B cell (primary cell): ENCODE results near the gene PROC. TPM values are rescaled to one million over a fixed set of nuclear protein-coding genes. Genes with fewer than 3 reads are reported as not detected.

Experiments used
- ATAC-seq: fragments of 200-7000 bp; cut with Tn5 transposase; one replicate; pipeline ENCODE4 v1.10.0; 2021; ENCODE audit warnings: low read depth, mild to moderate bottlenecking, moderate number of reproducible peaks, moderate library complexity
- CTCF ChIA-PET: fragments of 350-600 bp; sonication (Branson Sonifier 250); formaldehyde crosslinking; loops from one replicate; lab custom pipeline; 2021; ENCODE audit warnings: antibody characterized with exemption, inconsistent platforms; lab: Charles Lee
- POLR2A ChIA-PET: fragments of 350-600 bp; sonication (Branson Sonifier 250); formaldehyde crosslinking; loops from one replicate; lab custom pipeline; 2021; ENCODE audit warnings: antibody characterized with exemption; lab: Charles Lee
- DNase-seq: peaks from one replicate; pipeline ENCODE4 v3.0.0; 2013
- H2AFZ ChIP-seq: 2 replicates; pipeline ENCODE4 v1.6.1; 2012; ENCODE audit warnings: mild to moderate bottlenecking, low read depth, low read length; ENCODE audit not compliant: insufficient read depth, poor library complexity, severe bottlenecking
- H3K27ac ChIP-seq, 2 donors: 1 replicate in 1 of 2; 2 replicates in 1 of 2; pipeline ENCODE4 v1.5.1; 2012 to 2013; ENCODE audit warnings: low read length in 2 of 2, mild to moderate bottlenecking in 2 of 2, moderate library complexity in 1 of 2
- H3K27me3 ChIP-seq, 4 experiments: fragments of 200-600 bp in 1 of 4; sonication (generic) in 1 of 4; replicated peaks in 1 of 4; 1 replicate in 2 of 4; 2 replicates in 2 of 4; pipeline versions ENCODE4 v1.6.1 to v1.7.0; 2013 to 2016; ENCODE audit warnings: low read length in 3 of 4, mild to moderate bottlenecking in 2 of 4, mixed read lengths in 1 of 4, moderate library complexity in 1 of 4; ENCODE audit not compliant: insufficient read depth in 4 of 4, control insufficient read depth in 3 of 4; ENCODE audit errors: control extremely low read depth in 1 of 4
- H3K36me3 ChIP-seq, 2 experiments: replicated peaks in 1 of 2; 1 replicate in 1 of 2; 2 replicates in 1 of 2; pipeline versions ENCODE4 v1.6.1 to v1.7.1; 2013; ENCODE audit warnings: low read length in 1 of 2; ENCODE audit not compliant: insufficient read depth in 2 of 2, control insufficient read depth in 1 of 2; ENCODE audit errors: control extremely low read depth in 1 of 2, extremely low read depth in 1 of 2
- H3K4me1 ChIP-seq, 2 donors: fragments of 200-600 bp in 1 of 2; sonication (generic) in 1 of 2; 1 replicate in 1 of 2; 2 replicates in 1 of 2; pipeline versions ENCODE4 v1.5.1 to v1.6.1; 2013 to 2017; ENCODE audit warnings: low read length in 2 of 2; ENCODE audit not compliant: control insufficient read depth in 2 of 2, insufficient read depth in 2 of 2
- H3K4me2 ChIP-seq: replicated peaks from 2 replicates; pipeline ENCODE3; 2012; ENCODE audit warnings: mild to moderate bottlenecking, low read depth, low read length; ENCODE audit not compliant: poor library complexity, severe bottlenecking
- H3K4me3 ChIP-seq, 5 experiments: fragments of 200-600 bp in 1 of 5; sonication (generic) in 1 of 5; 1 replicate in 3 of 5; 2 replicates in 2 of 5; pipeline versions ENCODE4 v1.5.1 to v1.7.0; 2011 to 2016; ENCODE audit warnings: low read length in 4 of 5, mild to moderate bottlenecking in 4 of 5, low read depth in 2 of 5, control low read depth in 1 of 5, moderate library complexity in 1 of 5; ENCODE audit not compliant: insufficient read depth in 1 of 5; ENCODE audit errors: control extremely low read depth in 1 of 5, extremely low read depth in 1 of 5
- H3K79me2 ChIP-seq: fragments of 200-600 bp; sonication (generic); one replicate; pipeline ENCODE4 v1.6.0; 2016; ENCODE audit warnings: low read length; ENCODE audit not compliant: control insufficient read depth, insufficient read depth
- H3K9ac ChIP-seq: fragments of 200-600 bp; sonication (generic); 2 replicates; pipeline ENCODE4 v1.6.1; 2017; ENCODE audit warnings: mild to moderate bottlenecking, low read length, moderate library complexity
- H3K9me3 ChIP-seq, 3 donors: one replicate each; pipeline versions ENCODE4 v1.6.1 to v1.7.1; 2013; ENCODE audit warnings: low read length in 2 of 3; ENCODE audit not compliant: control insufficient read depth in 2 of 3, insufficient read depth in 1 of 3; ENCODE audit errors: control extremely low read depth in 1 of 3
- H4K20me1 ChIP-seq: 2 replicates; pipeline ENCODE4 v1.6.0; 2012; ENCODE audit warnings: mild to moderate bottlenecking, low read length; ENCODE audit not compliant: insufficient read depth, control insufficient read depth, poor library complexity, severe bottlenecking
- H3K27ac Mint-ChIP-seq: one replicate; pipeline ENCODE4 v1.8.0; 2021; ENCODE audit warnings: mixed read lengths
- H3K27me3 Mint-ChIP-seq: one replicate; pipeline ENCODE4 v1.8.0; 2021; ENCODE audit warnings: mixed read lengths
- H3K4me1 Mint-ChIP-seq: one replicate; pipeline ENCODE4 v1.8.0; 2021; ENCODE audit warnings: mixed read lengths
- H3K4me3 Mint-ChIP-seq: one replicate; pipeline ENCODE4 v1.8.0; 2021; ENCODE audit warnings: mixed read lengths
- H3K9me3 Mint-ChIP-seq: one replicate; pipeline ENCODE4 v1.8.0; 2022; ENCODE audit warnings: mixed read lengths; ENCODE audit not compliant: insufficient read depth
- CTCF ChIP-seq: fragments of 200-600 bp; IDR thresholded peaks from one replicate; pipeline ENCODE4 v1.8.0; 2022; ENCODE audit warnings: antibody characterized with exemption, mild to moderate bottlenecking
- EZH2 ChIP-seq: IDR thresholded peaks from 2 replicates; pipeline ENCODE4 v1.6.1; 2012; ENCODE audit warnings: borderline replicate concordance, low read depth, mild to moderate bottlenecking, moderate library complexity, low read length; ENCODE audit not compliant: insufficient read depth, poor library complexity, severe bottlenecking
- WGBS: methylation state at CpG from one replicate; pipeline ENCODE4 v1.1.5; 2013; ENCODE audit warnings: missing lambda C conversion rate; ENCODE audit not compliant: insufficient coverage; 5-methylcytosine and 5-hydroxymethylcytosine counted together
- intact Hi-C: fragments of 100-400 bp; cut with micrococcal nuclease; formaldehyde crosslinking; loops from one replicate; pipeline ENCODE4 v1.10.0; 2022
- polyA plus RNA-seq: library from polyadenylated mRNA; depleted of rRNA; stranded (reverse); fragments of >200 nt; gene quantifications from 2 replicates; pipeline ENCODE4 v1.2.3, GENCODE V29; 2012
- total RNA-seq, 2 donors: library from RNA; stranded (reverse); fragments of 120-200 nt in 1 of 2; gene quantifications; 1 replicate in 1 of 2; 2 replicates in 1 of 2; pipeline versions ENCODE4 v1.2.3 to v1.2.4, GENCODE V29; 2013 to 2022

Gene PROC
- total and polyA plus RNA-seq, 2 donors (not counting 1 experiment from before 2014, with no cell fraction given) = 0.40 TPM; not detected in 1

DNA sequence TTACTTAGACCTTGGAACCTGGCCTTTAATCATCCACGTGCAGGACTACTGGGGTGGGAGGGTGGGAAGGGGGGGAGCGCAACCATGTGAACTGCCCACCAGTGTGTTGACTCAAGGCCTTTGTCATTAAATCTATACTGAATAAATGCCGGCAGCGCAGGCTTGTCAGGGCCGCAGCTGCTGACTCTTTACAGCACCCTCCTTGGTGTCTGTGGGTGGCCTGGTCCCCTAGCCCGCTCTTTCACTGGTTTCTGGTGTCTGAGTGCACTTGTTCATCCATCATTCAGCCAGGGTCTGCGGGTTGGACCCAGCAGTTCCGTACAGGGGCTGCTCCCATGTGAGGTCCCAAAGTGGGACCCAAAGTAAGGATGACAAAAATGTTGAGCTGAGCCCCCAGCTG lies 42.0 kb upstream of the PROC start:
- Histone ChIP-seq H3K27me3 (no peaks in the 10 kb centered on the region), H4K20me1 (peaks cover 83% of the 10 kb centered on the region), H3K36me3 (peaks cover 0 to 4% of the 10 kb centered on the region in 2 experiments), H3K9me3 (peaks cover 4 to 26% (median 22%) of the 10 kb centered on the region in 3 donors), H3K79me2 (peaks cover 98% of the 10 kb centered on the region), H3K9ac (no peak overlapping the region), H2AFZ (no peak overlapping the region), H3K4me2 (no peak overlapping the region), H3K4me1 (peaks cover 3 to 11% of the 10 kb centered on the region in 2 donors), H3K4me3 (no peak overlapping the region), H3K27ac (no peak overlapping the region)
- DNase-seq (no peak), ATAC-seq (no peak)
- WGBS = 98% methylated on average over 6 of the region's 8 CpGs
- CTCF ChIA-PET = no interaction called here
- Mint-ChIP-seq H3K9me3 (peaks cover 13% of the 10 kb centered on the region), H3K27ac (no peak overlapping the region), H3K27me3 (no peaks in the 10 kb centered on the region), H3K4me3 (no peak overlapping the region), H3K4me1 (peaks cover 50% of the 10 kb centered on the region)
- TF ChIP-seq CTCF = no peak
- TF ChIP-seq EZH2 = no peak
- POLR2A ChIA-PET = interaction anchor here (0.8 kb wide), 1 partner anchor 11 kb away, joined by 3 read pairs; the partner anchor contains the start of gene MAP3K2
- intact Hi-C loops = no loop called here

- ATAC-seq (no peak), DNase-seq (no peak)
- no peak for TF ChIP-seq EZH2
- TF ChIP-seq CTCF = no peak
- peaks cover 3 to 14% of the 10 kb centered on the region in 2 donors for H3K4me1 ChIP-seq
- H3K4me3 Mint-ChIP-seq = no peak overlapping the region
- H3K27ac ChIP-seq = no peak overlapping the region
- ChIA-PET POLR2A (interaction anchor here (0.8 kb wide), 1 partner anchor 10 kb away, joined by 3 read pairs; the partner anchor contains the start of gene MAP3K2), CTCF (interaction anchor here (1.1 to 1.3 kb wide), 2 partner anchors 39 to 102 kb away, joined by 3 to 4 read pairs; no protein-coding TSS in a partner anchor)
- peaks cover 98% of the 10 kb centered on the region for H3K79me2 ChIP-seq
- H3K4me2 ChIP-seq = no peak overlapping the region
- H3K9ac ChIP-seq = no peak overlapping the region
- peaks cover 83% of the 10 kb centered on the region for H4K20me1 ChIP-seq
- no peak overlapping the region for H3K4me3 ChIP-seq
- peaks cover 52% of the 10 kb centered on the region for H3K4me1 Mint-ChIP-seq
- no peak overlapping the region for H3K27ac Mint-ChIP-seq
- H2AFZ ChIP-seq = no peak overlapping the region
- H3K9me3 ChIP-seq = peaks cover 4 to 21% (median 19%) of the 10 kb centered on the region in 3 donors
- peaks cover 13% of the 10 kb centered on the region for H3K9me3 Mint-ChIP-seq
- H3K36me3 ChIP-seq = peaks cover 0 to 4% of the 10 kb centered on the region in 2 experiments
- WGBS = no CpG with 5 or more reads among the region's 1 CpG
- no peaks in the 10 kb centered on the region for H3K27me3 ChIP-seq
- intact Hi-C loops = no loop called here
- H3K27me3 Mint-ChIP-seq = no peaks in the 10 kb centered on the region
These were observed 41.0 kb upstream of the PROC start for GRCh38 chr2:127377262-127377661.
